GM21447 (cell line): ENCODE data around the gene ZDHHC24.

Experiments used
- ATAC-seq: cut with Tn5 transposase; IDR thresholded peaks from one replicate; pipeline ENCODE4 v1.9.1; 2021; ENCODE audit not compliant: unreplicated experiment

Gene ZDHHC24

GRCh38 chr11:66567787-66568123 is 21.9 kb upstream of the ZDHHC24 start:
- ATAC-seq: no peak

DNA sequence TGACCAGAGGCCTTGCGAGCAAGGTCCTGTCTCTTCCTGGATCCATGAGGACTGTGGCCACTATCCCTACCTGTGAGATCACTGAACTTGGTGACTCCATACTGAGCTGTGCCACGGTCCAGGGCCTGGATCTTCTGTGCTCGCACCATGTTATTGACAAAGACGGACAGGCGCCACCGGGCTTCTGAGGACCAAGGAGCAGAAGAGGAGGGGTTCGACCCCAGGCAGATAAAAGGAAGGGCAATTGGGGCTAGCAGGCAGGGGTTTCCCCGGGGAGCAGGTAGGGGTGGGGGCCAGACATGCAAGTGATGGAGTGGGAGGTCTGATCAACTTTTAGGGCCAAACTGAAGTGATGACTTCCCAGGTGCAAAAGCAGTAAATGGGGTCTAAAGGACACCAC is 20.4 kb upstream of the ZDHHC24 start:
- ATAC-seq: no peak

DNA sequence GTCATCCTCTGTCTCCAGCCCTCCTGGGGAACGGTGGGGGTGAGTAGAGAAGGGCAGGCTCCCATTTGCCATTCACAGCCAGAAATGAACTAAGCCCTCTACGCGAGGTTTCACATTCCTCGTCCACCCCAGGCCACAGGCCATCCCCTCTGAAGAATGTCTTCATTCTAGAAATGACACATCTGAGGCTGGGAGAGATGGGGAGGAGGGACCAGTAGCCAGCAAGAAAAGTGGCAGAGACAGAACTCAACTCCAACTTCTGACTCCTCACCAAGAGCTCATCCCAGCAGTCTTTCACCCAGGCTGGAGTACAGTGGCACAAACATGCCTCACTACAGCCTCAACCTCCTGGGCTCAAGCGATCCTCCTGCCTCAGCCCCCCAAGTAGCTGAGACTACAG is 19.1 kb upstream of the ZDHHC24 start:
- ATAC-seq: no peak

GRCh38 chr11:66564538-66564937 is 18.7 kb upstream of the ZDHHC24 start:
- ATAC-seq: no peak

GRCh38 chr11:66563832-66564231 is 18.0 kb upstream of the ZDHHC24 start:
- ATAC-seq: no peak

DNA sequence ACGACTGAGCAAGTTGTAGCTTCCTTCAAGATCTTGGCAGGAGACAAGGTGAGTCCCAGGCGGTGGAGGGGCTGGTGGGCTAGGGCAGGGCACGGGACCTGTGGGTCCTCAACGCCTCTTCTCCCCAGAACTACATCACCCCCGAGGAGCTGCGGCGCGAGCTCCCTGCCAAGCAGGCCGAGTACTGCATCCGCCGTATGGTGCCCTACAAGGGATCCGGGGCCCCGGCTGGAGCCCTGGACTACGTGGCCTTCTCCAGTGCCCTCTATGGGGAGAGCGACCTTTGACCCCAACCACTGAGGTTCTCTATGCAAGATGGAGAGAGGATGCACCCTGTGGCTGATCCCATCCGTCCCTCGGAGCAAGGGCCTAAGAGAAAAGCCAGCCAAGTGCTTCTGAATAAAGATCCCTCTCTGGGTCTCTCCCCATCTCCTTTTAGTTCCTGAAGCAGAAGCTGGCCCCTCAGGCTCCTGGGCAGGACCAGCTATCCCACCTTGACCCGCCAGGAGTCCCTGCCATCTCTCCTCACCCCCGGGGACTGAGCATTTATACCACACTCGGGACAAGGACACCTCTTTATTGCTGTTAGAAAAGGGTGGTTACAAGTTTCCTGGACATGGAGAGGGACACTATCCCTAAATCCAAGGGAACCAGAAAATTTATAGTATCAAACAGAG is 17.2 kb upstream of the ZDHHC24 start:
- no peak for ATAC-seq

DNA sequence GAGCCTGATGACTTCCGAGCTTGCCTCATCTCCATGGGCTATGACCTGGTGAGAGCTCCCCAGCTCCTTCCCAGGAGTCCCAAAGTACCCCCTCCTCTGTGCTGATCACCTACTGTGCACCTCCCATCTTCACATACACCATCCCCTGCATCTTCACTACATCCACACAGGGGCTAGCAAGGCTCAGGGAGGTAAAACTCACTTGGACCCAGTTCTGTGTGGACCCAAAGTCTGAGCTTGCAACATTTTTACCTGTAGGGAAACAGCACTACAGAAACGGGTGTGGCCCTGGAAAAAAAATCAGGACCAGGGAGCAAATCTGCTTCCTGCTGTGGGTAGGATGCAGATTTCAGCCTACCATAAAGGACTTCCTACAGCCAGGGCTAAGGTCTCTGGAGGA is 16.4 kb upstream of the ZDHHC24 start:
- no peak for ATAC-seq

GRCh38 chr11:66561975-66562248 is 16.1 kb upstream of the ZDHHC24 start:
- no peak for ATAC-seq

- no peak for ATAC-seq
These were observed 15.5 kb upstream of the ZDHHC24 start for GRCh38 chr11:66561178-66561974.

- no peak for ATAC-seq
These were observed 14.2 kb upstream of the ZDHHC24 start for GRCh38 chr11:66559866-66560676.

GRCh38 chr11:66559142-66559865 is 13.5 kb upstream of the ZDHHC24 start:
- no peak for ATAC-seq

- no peak for ATAC-seq
These were observed 12.0 kb upstream of the ZDHHC24 start for GRCh38 chr11:66557733-66558326.

- ATAC-seq: no peak
These were observed 10.2 kb upstream of the ZDHHC24 start for GRCh38 chr11:66556086-66556485.

- no peak for ATAC-seq
These were observed 9.6 kb upstream of the ZDHHC24 start for GRCh38 chr11:66555416-66555815.

- no peak for ATAC-seq
These were observed 8.8 kb upstream of the ZDHHC24 start for GRCh38 chr11:66554602-66555001.

- no peak for ATAC-seq
These were observed 5.0 kb upstream of the ZDHHC24 start for GRCh38 chr11:66550887-66551286.

- ATAC-seq: no peak
These were observed 3.8 kb upstream of the ZDHHC24 start for GRCh38 chr11:66549696-66550095.

GRCh38 chr11:66548774-66549630 is 3.2 kb upstream of the ZDHHC24 start:
- ATAC-seq: no peak

DNA sequence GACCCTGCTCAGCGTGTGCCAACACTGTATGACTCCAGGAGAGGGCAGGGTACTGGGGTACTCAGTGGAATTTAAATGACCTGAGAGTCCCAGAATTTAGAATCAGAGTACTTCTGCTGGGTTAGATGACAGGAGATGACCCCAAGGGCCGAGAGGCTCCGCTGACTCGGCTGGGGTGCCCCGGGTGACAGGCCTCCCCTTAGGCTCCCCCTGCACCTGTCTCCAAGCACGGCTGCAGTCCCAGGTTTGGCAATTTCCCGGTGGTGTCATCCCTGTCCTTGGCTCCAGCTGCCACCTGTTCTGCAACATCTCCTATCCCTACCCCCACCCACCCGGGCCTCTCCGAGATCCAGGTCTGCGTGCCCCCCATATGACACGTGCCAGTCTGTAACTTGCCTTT is 2.2 kb upstream of the ZDHHC24 start:
- ATAC-seq: no peak

GRCh38 chr11:66547662-66548009 is 1.8 kb upstream of the ZDHHC24 start:
- no peak for ATAC-seq
